AG09309 (cell line): Measurements from ENCODE around the gene TASP1.

ENCODE experiments used
- DNase-seq: peaks from one replicate; pipeline ENCODE4 v3.0.0-alpha.2; 2010; ENCODE audit warnings: low read depth
- H3K4me3 ChIP-seq: 2 replicates; pipeline ENCODE4 v1.5.1; 2011; ENCODE audit warnings: mild to moderate bottlenecking, low read depth, low read length, moderate library complexity; ENCODE audit not compliant: control insufficient read depth
- TF ChIP-seq, protein P1 (sequence below): IDR thresholded peaks from 2 replicates; pipeline ENCODE4 v1.5.1; 2011; ENCODE audit warnings: mild to moderate bottlenecking, low read depth, low read length, inconsistent platforms; ENCODE audit not compliant: insufficient read depth, control insufficient read depth; ENCODE audit errors: missing control alignments

The TASP1 gene

DNA sequence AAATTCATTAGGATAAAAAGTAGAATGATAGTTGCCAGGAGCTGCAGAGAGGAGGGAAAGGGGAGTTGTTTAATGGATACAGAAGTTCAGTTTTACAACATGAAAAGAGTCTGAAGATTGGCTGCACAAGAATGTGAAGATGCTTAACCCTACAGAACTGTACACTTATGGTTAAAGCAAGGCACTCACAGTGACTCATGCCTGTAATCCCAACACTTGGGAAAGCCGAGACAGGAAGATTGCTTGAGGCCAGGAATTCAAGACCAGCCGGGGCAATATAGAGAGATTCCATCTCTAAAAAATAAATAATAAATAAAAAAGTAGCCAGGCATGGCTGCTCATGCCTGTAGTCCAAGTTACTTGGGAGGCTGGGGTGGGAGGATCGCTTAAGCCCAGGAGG, 174.0 kb downstream of the TASP1 start:
- no peak for DNase-seq
- TF ChIP-seq, protein P1, sequence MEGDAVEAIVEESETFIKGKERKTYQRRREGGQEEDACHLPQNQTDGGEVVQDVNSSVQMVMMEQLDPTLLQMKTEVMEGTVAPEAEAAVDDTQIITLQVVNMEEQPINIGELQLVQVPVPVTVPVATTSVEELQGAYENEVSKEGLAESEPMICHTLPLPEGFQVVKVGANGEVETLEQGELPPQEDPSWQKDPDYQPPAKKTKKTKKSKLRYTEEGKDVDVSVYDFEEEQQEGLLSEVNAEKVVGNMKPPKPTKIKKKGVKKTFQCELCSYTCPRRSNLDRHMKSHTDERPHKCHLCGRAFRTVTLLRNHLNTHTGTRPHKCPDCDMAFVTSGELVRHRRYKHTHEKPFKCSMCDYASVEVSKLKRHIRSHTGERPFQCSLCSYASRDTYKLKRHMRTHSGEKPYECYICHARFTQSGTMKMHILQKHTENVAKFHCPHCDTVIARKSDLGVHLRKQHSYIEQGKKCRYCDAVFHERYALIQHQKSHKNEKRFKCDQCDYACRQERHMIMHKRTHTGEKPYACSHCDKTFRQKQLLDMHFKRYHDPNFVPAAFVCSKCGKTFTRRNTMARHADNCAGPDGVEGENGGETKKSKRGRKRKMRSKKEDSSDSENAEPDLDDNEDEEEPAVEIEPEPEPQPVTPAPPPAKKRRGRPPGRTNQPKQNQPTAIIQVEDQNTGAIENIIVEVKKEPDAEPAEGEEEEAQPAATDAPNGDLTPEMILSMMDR: no peak
- H3K4me3 ChIP-seq: no peak overlapping the region

DNA sequence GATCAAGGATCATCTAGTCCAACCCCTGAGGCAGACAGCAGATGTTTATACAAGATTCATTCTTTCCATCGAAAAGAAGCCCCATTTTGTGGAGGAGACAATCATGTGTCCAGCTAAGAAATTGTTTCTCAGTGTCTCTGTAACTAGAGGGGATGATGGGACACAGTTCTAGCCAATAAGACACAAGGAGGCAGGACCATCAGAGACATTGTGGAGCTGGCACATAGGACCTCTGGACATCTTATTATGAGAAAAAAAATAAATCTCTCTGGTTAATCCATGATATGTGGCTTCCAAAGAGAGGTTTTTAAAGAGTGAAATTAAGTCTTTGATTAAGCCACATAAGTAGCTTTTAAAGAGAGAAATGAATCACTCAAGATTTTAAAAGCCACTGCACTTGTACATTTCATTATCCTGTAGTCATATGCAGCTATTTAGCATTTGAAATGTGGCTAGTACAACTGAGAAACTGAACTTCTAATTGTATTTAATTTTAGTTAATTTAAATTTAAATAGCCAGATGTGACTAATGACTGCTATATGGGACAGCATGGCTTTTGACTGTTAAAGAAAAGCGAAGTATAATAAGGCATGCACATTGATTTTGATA, 176.8 kb downstream of the TASP1 start:
- no peak overlapping the region for H3K4me3 ChIP-seq
- no peak for DNase-seq
- TF ChIP-seq, protein P1: no peak

DNA sequence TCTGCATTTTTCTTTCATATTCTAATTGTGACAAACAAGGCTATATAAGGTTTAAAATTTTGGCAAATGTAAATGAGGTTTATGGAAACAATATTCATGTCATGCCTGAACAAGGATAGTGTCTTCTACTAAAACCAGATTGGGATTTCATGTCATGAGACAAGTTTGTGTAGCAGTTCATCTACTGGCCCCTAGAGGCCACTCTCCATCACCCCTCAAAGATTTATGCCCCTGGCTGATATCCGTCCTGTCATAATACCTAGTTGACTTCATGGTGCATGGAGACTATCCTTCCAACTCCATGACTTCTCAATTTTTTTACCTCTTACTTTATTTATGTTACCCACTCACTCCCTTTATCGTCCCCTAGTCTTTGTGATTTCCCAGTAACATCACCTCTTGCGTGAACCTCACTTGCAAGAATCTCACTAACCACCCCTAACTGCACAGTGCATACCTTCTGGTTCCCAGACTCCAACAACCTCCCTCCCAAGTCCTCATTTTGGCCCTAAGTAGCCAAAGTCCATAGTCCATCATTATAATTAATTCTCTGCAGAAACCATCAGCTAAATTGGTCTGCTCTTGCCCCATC, 179.8 kb downstream of the TASP1 start:
- no peak overlapping the region for H3K4me3 ChIP-seq
- TF ChIP-seq, protein P1: peak; percentile 82
- no peak for DNase-seq

DNA sequence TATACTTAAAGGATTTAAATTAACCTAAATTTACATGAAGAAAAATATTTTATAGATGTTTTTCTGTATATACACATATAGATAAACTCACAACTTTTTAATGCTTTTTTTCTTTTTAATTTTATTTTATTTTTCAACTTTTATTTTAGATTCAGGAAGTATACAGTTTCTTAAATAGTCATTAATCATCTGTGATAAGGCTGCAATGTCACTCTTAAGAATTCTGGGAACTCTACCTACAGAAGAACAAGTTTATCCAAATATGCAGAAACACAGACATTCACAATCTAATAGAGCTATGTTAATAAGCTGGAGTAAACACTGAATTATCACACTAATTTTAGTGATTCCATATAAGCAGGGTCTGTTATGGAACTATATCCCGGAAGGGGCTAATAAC, 181.2 kb downstream of the TASP1 start:
- no peak overlapping the region for H3K4me3 ChIP-seq
- DNase-seq: no peak
- TF ChIP-seq, protein P1: no peak

DNA sequence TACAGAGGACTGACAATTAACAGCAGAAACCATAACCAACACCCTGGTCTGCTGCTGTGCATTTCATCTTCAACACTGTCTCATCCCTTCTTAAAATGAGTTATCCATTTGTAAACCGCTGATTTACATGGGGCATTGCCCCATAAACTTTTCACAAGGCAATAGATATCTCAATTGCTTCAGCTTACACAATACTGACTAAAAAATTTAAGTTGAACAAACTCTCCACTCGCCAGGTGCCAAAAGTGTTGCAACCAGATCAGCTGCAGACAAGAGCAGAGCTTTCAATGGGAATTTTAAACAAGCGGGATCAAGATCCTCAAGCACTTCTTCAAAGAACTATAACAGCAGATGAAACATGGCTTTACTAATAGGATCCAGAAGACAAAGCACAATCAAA, 183.0 kb downstream of the TASP1 start:
- no peak overlapping the region for H3K4me3 ChIP-seq
- peak; percentile 49 for DNase-seq
- TF ChIP-seq, protein P1: no peak

DNA sequence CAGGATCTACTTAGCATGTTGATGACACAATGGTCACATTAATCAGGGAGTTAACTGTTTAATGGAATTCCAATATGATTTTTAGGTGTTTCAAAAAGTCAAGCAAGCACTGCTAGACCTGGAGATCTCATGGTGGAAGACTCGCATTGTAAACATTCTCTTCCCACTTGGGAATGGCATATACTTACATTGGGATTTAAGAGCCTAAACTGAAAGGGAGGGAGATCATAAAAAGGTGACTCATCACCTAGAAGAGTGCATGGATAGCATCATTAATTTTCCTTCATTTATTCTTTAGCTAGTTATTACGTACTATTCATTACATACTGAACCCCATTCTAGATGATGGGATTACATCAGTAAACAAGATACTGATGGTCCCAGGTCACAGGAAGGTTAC, 185.4 kb downstream of the TASP1 start:
- no peak overlapping the region for H3K4me3 ChIP-seq
- TF ChIP-seq, protein P1: no peak
- DNase-seq: no peak
